Stimulated activated CD8-positive, alpha-beta memory T cell treated with anti-CD3 and anti-CD28 coated beads, Interleukin-15, amount 100 ng/mL, for 48 hours (primary cell): Measurements from ENCODE around the gene PMAIP1.

Source experiments
- DNase-seq, 2 donors: peaks; one replicate each; pipeline ENCODE4 v3.0.0-alpha.2; 2020; ENCODE audit warnings: low read depth in 2 of 2

Gene PMAIP1

DNA sequence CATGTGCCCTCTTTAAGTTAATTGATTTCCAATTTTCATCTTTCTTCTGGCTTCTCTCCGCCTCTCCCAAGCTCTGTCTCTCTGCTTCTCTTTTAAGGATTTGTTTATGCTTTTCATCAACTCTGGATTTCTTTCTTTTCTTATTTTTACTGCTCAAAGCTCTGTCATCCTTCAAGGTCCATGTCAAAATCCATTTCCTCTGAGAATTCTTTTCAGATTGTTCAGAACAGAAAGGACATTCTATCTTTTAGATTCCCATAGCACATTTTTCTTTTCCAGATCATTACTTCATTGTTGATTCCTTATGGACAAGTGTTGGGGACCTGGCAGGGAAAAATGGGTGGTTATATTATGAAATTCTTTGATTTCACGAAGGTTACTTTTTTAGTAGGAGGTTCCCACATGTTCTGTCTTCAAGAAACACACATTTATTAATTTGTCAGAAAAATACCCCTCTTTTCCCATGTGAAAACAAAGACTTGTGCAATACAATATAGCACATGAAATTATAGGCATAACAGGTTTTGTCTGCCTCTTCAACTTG lies 12.3 kb downstream of the PMAIP1 start:
- DNase-seq: no peak

DNA sequence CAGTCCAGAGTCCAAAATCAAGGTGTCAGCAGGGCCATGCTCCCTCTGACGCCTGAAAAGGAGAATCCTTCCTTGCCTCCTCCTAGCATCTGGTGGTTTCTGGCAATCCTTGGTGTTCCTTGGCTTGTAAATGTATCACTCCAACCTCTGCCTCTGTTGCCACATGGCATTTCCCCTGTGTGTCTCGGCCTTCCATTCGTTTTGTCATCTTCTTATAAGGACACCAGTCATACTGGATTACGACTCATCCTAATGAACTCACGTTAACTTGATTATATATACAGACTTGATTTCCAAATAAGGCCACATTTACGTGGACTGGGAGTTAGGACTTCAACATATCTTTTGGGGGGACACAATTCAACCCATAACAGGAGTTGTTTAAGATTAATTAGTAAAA lies 15.8 kb downstream of the PMAIP1 start:
- DNase-seq: no peak

DNA sequence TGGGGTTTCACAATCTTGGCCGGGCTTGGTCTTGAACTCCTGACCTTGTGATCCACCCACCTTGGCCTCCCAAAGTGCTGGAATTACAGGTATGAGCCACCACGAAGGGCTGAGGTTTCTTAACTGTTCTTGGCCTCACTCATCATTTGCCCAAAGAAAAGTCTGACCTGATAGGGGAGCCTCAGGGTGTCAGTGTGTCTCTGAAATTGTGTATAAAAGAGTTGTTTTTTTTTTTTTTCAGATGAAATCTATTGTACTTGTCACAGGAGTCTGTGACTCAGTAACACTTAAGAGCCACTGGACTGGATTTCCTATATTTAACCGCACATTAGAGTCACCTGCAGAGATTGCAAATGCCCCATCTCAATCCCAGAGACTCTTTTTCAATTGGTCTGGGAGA lies 16.9 kb downstream of the PMAIP1 start:
- no peak for DNase-seq

DNA sequence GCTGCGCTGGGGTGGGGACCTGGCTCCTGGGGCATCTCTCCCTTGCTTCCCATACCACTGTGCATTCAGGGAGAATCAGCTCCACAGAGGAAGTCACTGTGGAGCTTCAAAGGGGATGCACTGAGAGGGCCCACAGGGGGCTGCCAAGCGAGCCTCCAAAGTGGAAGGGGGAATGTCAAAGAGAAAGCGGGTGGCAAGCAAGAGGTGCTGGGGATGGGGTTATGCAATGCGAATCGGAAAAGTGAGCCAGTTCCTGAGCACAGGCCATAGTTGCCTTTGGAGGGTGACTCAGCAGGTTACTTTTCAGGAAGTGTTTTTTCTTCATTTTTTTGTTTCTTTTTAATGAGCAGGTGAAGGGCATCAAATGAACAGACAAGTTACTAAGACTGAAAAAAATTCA lies 17.6 kb downstream of the PMAIP1 start:
- no peak for DNase-seq

DNA sequence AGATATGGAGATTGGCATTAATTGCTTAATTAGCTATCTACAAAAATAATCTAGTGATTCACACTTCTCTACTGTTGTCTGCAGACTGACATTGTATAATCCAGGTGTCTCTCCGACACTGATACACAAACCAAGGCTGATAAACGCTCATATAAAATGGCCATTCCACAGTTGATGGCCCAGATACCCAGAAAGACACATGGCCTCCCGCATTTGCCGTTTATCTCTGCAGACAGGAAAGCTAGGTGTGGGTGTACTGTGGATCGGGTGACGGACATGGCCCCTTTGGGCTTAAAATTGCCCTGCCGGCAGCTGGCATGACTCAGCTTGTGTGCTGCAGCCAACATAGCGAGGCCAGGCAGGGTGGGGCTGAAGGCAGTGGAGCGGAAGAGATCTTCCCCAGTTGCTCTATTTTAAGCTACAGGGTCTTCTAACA lies 18.5 kb downstream of the PMAIP1 start:
- DNase-seq: no peak

DNA sequence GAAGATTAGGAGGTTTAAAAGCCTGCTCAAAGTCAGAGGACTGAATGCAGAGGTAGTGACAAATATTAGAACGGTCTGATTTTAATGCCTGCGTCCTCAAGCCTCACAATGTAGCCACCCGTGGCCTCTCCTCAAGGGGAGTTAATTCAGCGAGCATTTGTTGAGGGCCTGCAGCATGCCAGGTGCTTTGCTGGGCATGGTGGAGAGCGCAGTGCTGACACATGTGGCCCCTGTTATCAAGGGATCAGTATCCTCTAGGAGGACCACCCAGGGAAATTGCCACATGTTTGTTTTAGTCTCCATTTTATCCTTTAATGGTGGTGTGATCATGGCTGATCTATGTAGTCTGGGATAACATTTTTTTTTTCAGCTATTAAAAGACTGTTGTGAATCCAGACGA lies 19.2 kb downstream of the PMAIP1 start:
- no peak for DNase-seq

DNA sequence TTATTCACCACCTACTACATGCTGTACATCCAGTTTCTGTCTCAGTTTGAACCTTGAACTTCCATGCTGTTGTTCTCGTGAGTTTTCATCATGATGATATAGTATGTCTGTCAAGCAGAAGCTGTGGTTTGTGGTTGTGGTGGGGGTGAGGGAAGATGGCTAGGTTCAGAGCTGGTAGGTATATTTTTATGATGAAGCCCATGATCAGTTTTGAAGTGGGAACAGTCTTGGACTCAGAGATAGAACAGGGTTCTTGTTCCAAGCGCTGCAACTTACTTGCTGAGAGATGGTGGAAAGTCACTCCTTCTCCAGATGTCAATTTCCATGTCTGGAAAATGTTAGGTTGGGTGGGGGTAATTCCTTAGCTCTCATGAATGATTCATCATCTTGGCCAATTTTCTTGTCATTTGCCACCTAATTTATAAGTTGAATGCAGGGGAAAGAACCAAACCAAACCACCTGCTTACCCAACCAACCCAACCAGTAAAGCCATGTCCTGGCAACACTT lies 21.6 kb downstream of the PMAIP1 start:
- DNase-seq: peak; percentile 47 to 57

DNA sequence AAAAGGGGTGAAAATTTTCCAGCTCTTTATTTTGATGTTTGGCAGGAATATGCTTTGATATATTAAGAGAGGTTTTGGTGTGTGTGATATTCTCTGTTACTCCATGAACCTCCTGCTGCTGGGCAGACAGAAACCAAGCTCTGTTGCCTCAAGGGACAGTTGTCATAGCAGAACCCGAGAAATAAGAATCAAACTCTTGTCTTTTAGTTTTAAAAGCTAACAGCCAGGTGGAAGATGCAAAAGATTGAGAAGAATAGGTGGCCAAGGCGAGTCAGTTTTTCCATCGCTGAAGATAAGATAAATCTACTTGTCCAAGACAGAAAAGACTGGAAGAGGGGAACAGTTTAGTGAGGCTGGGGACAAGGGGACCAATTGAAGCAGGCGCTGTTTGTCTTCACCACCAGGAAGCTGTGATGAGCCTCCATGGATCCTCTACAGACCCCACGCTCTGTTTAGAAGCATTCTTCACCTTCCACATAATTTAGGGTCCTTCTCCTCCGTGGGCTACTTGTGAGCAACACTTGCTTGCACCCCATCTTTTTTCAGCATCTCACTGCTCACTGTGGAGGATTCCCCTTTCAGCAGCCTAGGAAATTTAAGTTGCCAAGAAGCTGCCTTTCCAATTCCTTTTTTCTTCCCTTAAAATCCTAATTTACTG lies 23.9 kb downstream of the PMAIP1 start:
- DNase-seq: no peak

DNA sequence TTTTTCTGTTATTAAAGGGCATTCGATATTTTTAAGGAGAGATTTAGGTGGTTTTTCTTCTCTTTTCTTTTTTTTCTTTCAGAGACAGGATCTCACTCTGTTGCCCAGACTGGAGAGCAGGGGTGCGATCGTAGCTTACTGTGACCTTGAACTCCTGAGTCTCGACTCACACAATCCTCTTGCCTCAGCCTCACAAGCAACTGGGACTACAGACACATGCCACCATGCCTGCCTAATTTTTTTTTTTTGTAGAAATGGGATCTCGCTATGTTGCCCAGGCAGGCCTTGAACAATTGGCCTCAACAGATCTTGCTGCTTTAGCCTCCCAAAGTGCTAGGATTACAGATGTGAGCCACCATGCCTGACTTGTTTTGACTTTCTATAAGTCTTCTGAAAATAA lies 26.3 kb downstream of the PMAIP1 start:
- DNase-seq: no peak

DNA sequence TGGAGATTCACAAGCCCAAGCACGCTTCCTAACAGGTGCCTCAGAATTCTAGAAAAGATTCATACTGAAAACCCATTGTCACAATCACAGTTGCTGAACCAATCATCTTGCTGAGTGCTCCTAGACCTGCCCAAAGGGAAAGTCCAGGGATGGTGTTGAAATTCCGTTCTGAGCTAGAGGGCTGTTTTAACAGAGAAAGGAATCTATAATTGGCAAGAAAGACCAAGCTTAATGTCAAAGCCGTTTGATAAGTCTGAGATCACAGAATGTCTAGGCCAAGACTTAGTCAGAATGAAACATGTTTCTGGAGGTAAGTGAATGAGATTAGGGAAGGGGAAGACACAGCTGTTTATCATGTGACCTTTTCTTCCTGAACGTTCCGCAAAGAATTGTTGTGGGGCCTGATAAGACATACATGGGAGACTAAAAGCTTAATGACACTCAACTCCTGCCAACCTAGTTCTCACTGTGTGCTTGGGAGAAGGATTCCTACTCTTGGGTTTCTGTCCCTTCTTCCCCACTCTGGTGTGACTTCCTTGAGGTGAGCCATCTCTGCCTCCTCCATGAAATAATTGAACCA lies 27.5 kb downstream of the PMAIP1 start:
- peak in 1 of 2 donors; percentile 35 for DNase-seq

DNA sequence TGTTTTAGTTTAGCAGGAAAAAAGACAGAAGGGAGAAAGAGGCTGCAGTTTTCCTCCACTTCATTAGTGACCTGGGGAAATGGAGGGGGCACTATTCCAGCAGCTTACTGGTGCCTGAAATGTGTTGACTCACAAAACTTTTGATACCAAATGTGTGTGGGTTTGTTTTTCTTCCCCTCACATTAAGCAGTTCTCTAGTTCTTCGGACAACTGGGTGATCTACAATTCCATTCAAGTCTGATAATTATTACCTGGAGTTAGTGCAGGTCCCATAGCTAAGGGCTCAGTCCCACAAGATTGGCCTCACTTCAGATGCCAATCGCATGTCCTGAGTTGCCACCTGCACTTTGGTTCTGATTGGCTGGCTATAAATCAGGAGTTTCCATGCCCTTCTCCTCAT lies 28.4 kb downstream of the PMAIP1 start:
- no peak for DNase-seq

DNA sequence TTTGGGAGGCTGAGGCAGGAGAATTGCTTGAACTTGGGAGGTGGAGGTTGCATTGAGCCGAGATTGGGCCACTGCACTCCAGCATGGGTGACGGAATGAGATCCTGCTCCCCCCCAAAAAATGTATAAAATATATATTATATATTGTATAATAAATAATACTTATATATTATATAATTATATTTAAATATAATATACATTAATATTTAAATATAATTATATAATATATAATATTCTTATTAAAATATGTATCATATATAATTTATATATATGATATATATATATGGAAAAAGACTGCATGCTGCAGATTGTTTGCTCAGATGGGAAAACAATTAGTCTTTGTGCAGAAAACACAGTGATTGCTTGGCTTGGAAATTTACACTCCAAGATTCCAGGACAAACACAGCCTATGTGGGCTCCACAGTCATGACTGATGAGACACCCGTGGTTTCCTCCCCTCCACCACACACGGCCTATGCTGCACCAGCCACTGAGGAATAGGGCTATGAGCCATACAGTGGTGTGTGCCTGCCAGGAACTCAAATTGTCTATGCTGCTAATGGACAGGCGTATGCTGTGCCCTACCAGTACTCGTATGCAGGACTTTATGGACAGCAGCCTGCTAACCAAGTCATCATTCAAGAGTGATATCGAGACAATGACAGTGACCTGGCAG lies 30.0 kb downstream of the PMAIP1 start:
- DNase-seq: no peak

DNA sequence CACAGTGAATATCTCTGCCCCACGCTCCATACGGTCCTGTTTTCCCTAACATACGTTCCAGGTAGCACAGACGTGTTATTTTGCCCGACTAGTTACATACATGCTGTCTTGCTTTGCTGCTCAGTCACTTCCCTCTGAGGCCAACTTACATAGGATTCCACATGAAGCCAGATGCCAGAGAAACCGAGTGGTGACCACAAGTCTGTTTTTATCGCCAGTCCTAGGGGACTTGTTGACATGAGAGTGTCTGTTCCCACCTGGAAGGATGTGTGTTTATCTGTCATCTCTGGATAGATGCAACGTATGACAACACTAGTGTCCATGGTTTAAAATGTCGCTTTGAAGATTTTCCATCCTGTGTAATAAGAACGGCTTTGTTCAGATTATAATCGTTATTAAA lies 32.6 kb downstream of the PMAIP1 start:
- DNase-seq: no peak

DNA sequence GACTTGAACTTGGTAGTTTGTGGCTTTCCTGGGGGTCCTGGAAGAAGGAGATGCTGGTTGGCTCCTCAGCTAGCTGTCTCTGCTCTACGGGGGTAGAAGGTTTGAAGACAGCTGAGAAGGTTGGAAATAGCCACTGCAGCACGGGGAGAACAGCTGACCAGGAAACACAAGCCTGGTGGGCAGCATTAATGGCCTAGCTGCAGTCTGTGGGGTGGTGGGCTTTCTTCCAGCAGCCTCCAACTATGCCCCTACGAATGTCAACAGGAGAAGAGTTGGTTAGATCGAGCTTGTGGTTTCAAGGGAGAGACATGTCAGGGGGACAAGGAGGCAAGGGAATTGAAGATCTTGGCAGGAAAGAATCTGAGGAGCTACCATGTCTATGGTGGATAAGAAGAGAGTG lies 38.9 kb downstream of the PMAIP1 start:
- no peak for DNase-seq

DNA sequence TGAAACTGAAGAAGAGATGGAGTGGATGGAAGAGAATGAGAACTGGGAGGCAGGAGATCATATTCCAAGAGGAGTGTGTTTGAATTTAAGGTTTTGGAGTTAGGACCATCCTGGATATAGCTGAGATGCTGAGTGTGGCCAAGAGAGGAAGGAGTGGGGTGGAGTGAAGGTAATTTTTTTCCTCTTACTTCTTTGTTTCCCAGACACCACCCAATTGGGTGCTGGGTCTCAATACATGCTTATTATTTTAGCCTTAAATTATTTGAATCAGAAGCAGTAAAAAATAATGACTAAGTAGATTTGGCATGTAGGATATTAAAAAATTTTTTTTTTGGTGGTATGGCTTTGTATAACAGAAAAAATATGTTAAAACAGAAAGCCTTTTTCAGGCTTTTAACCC lies 39.3 kb downstream of the PMAIP1 start:
- no peak for DNase-seq

DNA sequence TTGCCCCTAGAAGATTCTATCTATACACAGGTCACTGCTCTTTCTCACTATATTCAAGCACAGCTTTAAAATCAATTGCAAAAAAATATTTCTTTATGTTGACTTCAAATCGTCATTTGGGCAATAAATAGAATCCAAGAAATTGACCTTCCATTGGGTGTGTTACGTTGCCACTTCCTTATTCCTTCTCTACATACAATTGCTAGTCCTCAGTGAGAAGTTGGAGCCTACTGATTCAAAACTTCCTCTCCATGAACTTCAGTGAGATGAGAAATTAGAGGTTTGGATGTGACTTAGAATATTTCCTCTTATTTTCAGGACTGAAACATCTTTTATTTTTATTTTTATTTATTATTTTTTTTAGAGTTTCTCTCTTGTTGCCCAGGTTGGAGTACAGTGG lies 40.3 kb downstream of the PMAIP1 start:
- no peak for DNase-seq

DNA sequence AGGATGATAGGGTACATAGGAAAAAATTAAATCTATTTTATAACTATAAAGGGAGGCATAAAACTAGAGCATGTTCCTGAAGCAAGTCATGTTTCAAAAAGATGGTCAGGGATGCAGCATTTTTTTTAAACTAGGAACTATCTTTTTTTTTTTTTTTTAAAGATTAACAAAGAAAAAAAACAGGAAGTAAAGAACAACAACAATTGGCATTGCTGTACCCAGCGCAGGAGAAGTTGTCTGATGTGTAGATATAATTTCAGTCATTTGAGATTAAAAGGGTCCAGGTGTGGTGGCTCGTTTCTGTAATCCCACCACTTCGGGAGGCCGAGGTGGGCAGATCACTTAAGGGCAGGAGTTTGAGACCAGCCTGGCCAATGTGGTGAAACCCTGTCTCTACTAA lies 41.5 kb downstream of the PMAIP1 start:
- DNase-seq: no peak

DNA sequence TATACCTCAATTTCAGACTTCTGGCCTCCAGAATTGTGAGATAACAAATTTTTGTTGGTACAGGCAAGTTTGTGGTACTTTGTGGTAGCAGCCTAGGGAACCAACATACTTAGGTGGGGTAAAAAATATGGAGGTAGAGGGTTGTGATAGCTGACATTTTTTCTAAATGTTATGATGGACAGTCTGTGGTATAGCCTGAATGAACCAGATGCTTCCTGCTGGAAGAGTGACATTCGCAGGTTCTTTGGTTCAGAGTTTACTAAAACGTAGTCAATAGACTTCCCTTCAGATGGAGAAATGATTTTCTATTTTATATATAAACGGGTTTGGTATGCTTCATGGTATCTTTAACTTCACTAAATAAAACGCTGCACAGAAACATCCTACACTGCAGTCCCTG lies 42.8 kb downstream of the PMAIP1 start:
- no peak for DNase-seq

DNA sequence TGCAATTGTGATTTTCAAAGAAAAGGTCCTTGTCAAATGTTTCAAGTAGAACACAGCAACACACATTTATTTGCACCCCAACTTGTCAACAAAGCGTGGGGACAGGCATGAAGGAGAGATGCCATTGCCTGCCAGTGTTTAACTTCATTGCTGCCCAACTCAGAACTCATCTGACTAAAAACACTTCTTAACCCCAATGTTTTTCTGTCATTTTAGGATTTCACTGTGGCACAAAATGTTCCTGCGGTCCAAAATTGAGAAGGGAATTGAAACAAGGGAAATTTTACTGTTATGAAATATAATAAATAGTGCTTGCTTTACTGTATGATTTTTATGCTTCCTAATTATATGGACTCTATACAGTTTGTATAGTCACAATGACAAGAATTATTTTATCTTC lies 45.7 kb downstream of the PMAIP1 start:
- DNase-seq: no peak

DNA sequence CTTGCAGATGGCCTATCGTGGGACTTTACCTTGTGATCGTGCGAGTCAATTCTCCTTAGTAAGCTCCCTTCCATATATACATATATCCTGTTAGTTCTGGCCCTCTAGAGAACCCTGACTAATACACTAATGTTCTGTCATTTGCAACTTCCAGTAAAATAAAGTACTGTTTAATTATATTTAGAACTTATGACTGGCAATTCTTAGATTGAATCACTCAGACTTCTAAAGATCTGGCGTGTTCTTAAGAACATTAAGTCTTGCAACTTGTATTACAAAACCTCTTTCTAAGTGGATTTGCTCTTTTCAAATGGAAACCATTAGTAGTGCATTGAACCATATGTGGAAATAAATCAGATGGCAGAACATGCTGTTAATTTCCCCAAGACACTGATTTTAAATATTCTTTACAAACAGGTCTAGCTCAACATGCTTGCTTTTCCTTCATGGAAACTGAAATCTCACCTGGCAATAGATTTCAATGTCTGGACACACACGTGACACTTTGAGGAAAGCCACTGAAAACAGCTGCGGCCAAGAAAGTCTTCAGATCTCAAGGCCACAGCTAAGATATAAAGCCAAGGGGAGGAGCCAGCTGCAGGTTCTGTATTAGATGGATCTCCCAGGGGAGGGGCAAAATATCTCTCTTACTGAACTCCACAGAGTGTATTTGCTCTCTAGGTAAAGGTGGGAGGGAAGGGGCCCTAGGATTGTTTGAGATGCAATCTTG lies 50.6 kb downstream of the PMAIP1 start:
- DNase-seq: no peak

DNA sequence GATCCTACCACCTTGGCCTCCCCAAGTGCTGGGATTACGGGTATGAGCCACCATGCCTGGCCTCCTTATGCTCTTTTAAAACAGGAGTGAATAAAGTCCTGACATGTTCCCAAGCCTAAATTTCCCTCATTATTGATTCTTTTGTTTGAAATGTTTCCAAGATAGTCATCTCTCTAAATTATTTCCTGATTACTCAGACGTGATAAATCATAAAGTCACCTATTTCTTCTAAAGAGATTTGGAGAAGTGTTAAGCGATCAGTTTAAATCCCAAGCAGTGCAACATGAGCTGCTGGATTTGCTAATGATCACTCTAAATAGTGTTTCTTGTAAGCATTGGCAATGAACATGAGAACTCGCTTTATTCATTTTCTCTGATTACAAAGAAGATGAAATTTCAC lies 51.8 kb downstream of the PMAIP1 start:
- DNase-seq: no peak

DNA sequence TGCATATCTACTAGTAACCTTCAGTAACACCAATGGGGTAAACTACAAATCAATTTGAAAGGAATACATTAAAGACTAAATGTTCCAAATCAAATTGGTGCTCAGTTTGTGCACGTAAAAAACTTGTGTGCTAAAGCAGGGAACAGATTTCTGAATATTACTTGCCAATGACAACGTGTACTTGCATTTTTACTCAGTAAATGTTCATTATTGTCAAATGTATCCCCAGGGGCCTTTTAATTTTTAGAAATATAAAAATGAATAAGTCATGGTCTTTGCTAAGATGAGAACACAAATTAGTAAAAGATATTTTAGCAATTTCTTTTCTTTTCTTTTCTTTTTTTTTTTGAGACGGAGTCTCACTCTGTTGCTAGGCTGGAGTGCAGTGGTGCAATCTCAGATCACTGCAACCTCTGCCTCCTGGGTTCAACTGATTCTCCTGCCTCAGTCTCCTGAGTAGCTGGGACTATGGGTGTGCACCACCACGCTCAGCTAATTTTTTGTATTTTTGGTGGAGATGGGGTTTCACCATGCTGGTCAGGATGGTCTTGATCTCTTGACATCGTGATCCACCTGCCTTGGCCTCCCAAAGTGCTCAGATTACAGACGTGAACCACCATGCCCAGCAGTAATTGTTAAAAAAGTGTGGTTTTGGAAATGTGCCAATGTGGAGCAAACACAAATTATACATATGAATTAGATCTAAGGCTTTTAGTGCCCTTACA lies 52.6 kb downstream of the PMAIP1 start:
- no peak for DNase-seq
